ENCODE results near the gene PAPPA2. TPM values are rescaled to one million over a fixed set of nuclear protein-coding genes. Genes with fewer than 3 reads are reported as not detected.

Gene PAPPA2
- polyA plus RNA-seq, 6 donors from 2014 or later = not detected

GRCh38 chr1:176521211-176521610, 58.2 kb downstream of the PAPPA2 start:
- Mint-ChIP-seq H3K4me3 (no peak overlapping the region), H3K4me1 (no peaks in the 10 kb centered on the region), H3K9me3 (peaks cover 0 to 11% (median 3%) of the 10 kb centered on the region in 7 donors), H3K27ac (no peak overlapping the region), H3K36me3 (no peaks in the 10 kb centered on the region), H3K27me3 (no peaks in the 10 kb centered on the region)
- ATAC-seq (ENCODE audit: low read depth in 2 of 2) (no peak), DNase-seq (no peak)

DNA sequence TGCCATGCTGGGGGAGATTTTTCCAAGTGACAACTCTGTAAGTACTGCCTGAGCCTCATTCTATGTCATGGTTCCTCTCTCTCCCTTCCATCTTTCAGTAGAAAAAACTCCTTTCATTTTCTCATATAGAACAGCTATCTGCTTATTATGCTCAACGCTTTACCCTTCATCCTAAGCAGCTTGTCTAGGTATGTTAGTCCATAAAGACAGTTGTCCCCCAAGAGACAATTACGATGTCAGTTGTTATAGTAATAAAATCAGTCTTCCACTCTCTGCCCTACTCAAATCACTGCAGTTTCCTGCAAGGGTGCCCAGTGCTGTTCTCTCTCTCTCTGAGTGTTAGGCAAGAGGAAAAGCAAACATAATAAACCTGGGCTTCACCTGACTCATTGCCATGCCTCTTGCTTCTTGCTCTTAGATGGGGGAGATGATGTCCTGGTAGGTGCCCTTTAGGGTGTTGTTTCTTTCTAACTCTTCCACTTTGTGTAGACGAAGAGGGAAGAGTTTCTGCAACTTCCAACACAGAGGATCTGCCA, 59.4 kb downstream of the PAPPA2 start:
- no peaks in the 10 kb centered on the region for H3K4me1 Mint-ChIP-seq
- no peaks in the 10 kb centered on the region for H3K36me3 Mint-ChIP-seq
- peaks cover 0 to 11% (median 0%) of the 10 kb centered on the region in 7 donors for H3K9me3 Mint-ChIP-seq
- no peak overlapping the region for H3K27ac Mint-ChIP-seq
- DNase-seq (no peak), ATAC-seq (ENCODE audit: low read depth in 2 of 2) (no peak)
- H3K27me3 Mint-ChIP-seq = no peaks in the 10 kb centered on the region
- no peak overlapping the region for H3K4me3 Mint-ChIP-seq

GRCh38 chr1:176529395-176530090, 66.6 kb downstream of the PAPPA2 start:
- Mint-ChIP-seq H3K27me3 (peaks cover 0 to 14% (median 5%) of the 10 kb centered on the region in 3 donors), H3K36me3 (no peaks in the 10 kb centered on the region), H3K4me3 (no peak overlapping the region), H3K4me1 (no peaks in the 10 kb centered on the region), H3K27ac (no peak overlapping the region), H3K9me3 (peaks cover 0 to 10% (median 0%) of the 10 kb centered on the region in 7 donors)
- ATAC-seq (ENCODE audit: low read depth in 2 of 2) (no peak), DNase-seq (no peak)

- peaks cover 0 to 22% (median 12%) of the 10 kb centered on the region in 3 donors for H3K27me3 Mint-ChIP-seq
- no peaks in the 10 kb centered on the region for H3K36me3 Mint-ChIP-seq
- no peaks in the 10 kb centered on the region for H3K4me1 Mint-ChIP-seq
- H3K4me3 Mint-ChIP-seq = no peak overlapping the region
- peaks cover 0 to 14% (median 4%) of the 10 kb centered on the region in 7 donors for H3K9me3 Mint-ChIP-seq
- DNase-seq (no peak), ATAC-seq (ENCODE audit: low read depth in 2 of 2) (no peak)
- peak overlapping the region in 1 of 6 donors; percentile 30 for H3K27ac Mint-ChIP-seq
Observed at GRCh38 chr1:176531036-176531435, 68.1 kb downstream of the PAPPA2 start.

DNA sequence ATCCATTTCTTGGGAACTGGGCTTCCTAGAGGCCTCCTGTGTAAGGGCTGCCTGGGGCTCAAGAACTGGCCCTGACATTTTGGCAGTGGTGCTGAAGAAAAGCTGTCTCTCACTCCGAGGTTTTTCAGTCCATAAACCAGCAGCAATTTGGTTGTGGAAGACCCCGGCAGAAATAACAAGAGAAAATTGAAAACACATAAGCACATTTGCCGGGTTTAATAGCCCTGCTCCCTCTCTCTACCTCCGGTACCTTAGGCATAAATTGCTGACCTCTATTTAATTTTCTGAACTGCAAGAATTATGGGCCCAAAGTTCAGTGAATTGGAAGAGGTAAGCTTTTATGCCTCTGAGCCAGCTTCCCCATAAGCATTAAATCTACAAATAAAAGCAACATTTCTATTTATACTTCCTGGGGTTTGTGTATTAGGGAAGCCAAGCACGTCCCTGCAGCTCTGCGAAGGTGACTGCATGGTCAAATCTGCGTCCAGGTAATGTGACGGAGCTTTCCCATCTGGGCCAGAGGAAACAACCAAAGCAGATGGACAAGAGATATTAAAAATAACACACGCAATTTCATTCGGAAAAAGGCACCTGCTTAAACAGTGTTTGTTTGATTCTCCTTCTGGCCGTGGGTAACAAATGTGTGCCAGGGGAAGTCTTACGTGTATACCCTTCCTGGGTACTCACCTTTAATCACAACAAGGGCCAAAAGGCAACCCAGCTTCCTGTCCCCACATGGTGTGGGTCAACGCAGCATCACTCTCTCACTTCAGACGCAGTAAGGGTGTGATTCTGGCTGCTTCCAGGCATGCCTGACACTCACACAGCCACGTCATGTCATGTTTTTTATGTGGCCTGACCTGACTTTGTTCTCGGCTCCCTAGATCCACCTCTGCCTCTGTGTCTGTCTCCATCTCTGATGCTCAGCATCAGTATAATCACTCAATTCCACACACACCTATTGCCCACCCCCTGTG, 69.2 kb downstream of the PAPPA2 start:
- Mint-ChIP-seq H3K27ac (no peak overlapping the region), H3K4me1 (no peaks in the 10 kb centered on the region), H3K4me3 (no peak overlapping the region), H3K36me3 (no peaks in the 10 kb centered on the region), H3K9me3 (peaks cover 0 to 14% (median 4%) of the 10 kb centered on the region in 7 donors), H3K27me3 (peaks cover 0 to 22% (median 12%) of the 10 kb centered on the region in 3 donors)
- no peak for DNase-seq
- no peak for ATAC-seq (ENCODE audit: low read depth in 2 of 2)

- DNase-seq (no peak), ATAC-seq (ENCODE audit: low read depth in 2 of 2) (no peak)
- Mint-ChIP-seq H3K4me1 (no peaks in the 10 kb centered on the region), H3K4me3 (no peak overlapping the region), H3K27me3 (peaks cover 0 to 22% (median 12%) of the 10 kb centered on the region in 3 donors), H3K36me3 (no peaks in the 10 kb centered on the region), H3K27ac (no peak overlapping the region), H3K9me3 (peaks cover 0 to 18% (median 6%) of the 10 kb centered on the region in 7 donors)
Observed at GRCh38 chr1:176533020-176533419, 70.0 kb downstream of the PAPPA2 start.

DNA sequence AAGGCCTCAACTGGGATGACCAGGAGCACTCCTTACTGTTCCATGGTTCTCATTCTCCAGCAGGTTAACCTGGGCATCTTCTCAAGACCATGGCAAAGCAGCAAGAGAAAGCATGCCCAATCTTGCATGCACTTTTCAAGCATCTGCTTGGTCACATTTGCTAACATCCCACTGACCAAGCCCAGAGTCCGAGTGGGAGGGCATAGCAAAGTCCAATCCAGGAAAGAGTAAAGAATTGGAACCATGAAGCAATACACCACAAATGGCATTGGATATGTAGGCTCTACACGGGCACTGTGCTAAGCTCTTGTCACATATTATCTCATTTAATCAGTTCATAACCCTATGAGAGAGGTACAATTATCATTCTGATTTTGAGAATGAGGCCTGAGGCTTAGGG, 73.6 kb downstream of the PAPPA2 start:
- no peak for ATAC-seq (ENCODE audit: low read depth in 2 of 2)
- Mint-ChIP-seq H3K4me3 (no peak overlapping the region), H3K9me3 (peaks cover 0 to 14% (median 7%) of the 10 kb centered on the region in 7 donors), H3K27ac (no peak overlapping the region), H3K27me3 (peaks cover 0 to 20% (median 14%) of the 10 kb centered on the region in 3 donors), H3K4me1 (no peaks in the 10 kb centered on the region), H3K36me3 (no peaks in the 10 kb centered on the region)
- no peak for DNase-seq

- Mint-ChIP-seq H3K9me3 (peaks cover 4 to 14% (median 7%) of the 10 kb centered on the region in 7 donors), H3K36me3 (no peaks in the 10 kb centered on the region), H3K4me3 (no peak overlapping the region), H3K4me1 (no peaks in the 10 kb centered on the region), H3K27ac (no peak overlapping the region), H3K27me3 (peaks cover 5 to 20% (median 14%) of the 10 kb centered on the region in 3 donors)
- DNase-seq (no peak), ATAC-seq (ENCODE audit: low read depth in 2 of 2) (no peak)
Observed at GRCh38 chr1:176539018-176539417, 76.0 kb downstream of the PAPPA2 start.

GRCh38 chr1:176540428-176540827, 77.5 kb downstream of the PAPPA2 start:
- no peak for ATAC-seq (ENCODE audit: low read depth in 2 of 2)
- Mint-ChIP-seq H3K27ac (no peak overlapping the region), H3K4me3 (no peak overlapping the region)

DNA sequence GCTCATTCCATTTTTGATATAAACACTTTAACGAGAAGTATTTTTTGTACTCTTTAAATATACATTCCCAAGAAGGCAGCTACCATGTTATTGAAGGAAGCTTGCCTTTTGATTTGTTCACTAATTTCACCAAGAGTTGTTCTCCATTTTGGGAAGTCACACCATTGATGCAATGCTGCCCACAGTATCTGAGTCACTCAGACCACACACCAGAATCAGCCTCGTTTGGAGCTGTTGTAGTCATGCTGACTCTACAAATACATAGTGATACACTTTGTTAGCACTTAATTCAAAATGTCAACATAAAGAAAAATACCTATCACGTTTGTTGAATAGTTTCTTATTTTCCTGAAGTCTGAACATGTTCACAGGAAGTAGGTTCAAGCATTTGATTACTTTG, 78.7 kb downstream of the PAPPA2 start:
- H3K27me3 Mint-ChIP-seq = peaks cover 0 to 15% (median 8%) of the 10 kb centered on the region in 3 donors
- H3K27ac Mint-ChIP-seq = no peak overlapping the region
- no peak for ATAC-seq (ENCODE audit: low read depth in 2 of 2)
- no peaks in the 10 kb centered on the region for H3K4me1 Mint-ChIP-seq
- no peaks in the 10 kb centered on the region for H3K36me3 Mint-ChIP-seq
- H3K9me3 Mint-ChIP-seq = peaks cover 0 to 7% (median 5%) of the 10 kb centered on the region in 7 donors
- no peak overlapping the region for H3K4me3 Mint-ChIP-seq
- DNase-seq = no peak

More at GRCh38 chr1:176540428-176540827, 77.5 kb downstream of the PAPPA2 start:
- Mint-ChIP-seq H3K36me3 (no peaks in the 10 kb centered on the region), H3K4me1 (no peaks in the 10 kb centered on the region), H3K27me3 (peaks cover 0 to 11% (median 8%) of the 10 kb centered on the region in 3 donors), H3K9me3 (peaks cover 2 to 7% (median 5%) of the 10 kb centered on the region in 7 donors)
- no peak for DNase-seq

- Mint-ChIP-seq H3K27ac (no peak overlapping the region), H3K4me3 (no peak overlapping the region), H3K4me1 (no peaks in the 10 kb centered on the region), H3K27me3 (peaks cover 4 to 15% (median 8%) of the 10 kb centered on the region in 3 donors), H3K36me3 (no peaks in the 10 kb centered on the region), H3K9me3 (peaks cover 0 to 7% (median 5%) of the 10 kb centered on the region in 7 donors)
- DNase-seq (no peak), ATAC-seq (ENCODE audit: low read depth in 2 of 2) (no peak)
Observed at GRCh38 chr1:176542352-176542751, 79.4 kb downstream of the PAPPA2 start.

GRCh38 chr1:176543360-176544129, 80.6 kb downstream of the PAPPA2 start:
- Mint-ChIP-seq H3K4me1 (no peaks in the 10 kb centered on the region), H3K27ac (peak overlapping the region in 1 of 6 donors; percentile 49), H3K27me3 (peaks cover 9 to 22% (median 11%) of the 10 kb centered on the region in 3 donors), H3K9me3 (peaks cover 0 to 7% (median 2%) of the 10 kb centered on the region in 7 donors), H3K4me3 (no peak overlapping the region), H3K36me3 (no peaks in the 10 kb centered on the region)
- DNase-seq (no peak), ATAC-seq (ENCODE audit: low read depth in 2 of 2) (no peak)
